Umbilical cord (tissue), 2 donors: ENCODE measurements around the gene KCNG3. TPM values are rescaled to one million over a fixed set of nuclear protein-coding genes. Genes with fewer than 3 reads are reported as not detected.

Source experiments
- DNase-seq: peaks from one replicate; pipeline ENCODE4 v3.0.0-alpha.2; 2015; ENCODE audit warnings: low spot score
- total RNA-seq: library from RNA; depleted of rRNA; stranded (reverse); fragments of >200 nt; gene quantifications from one replicate; pipeline ENCODE4 v1.2.3, GENCODE V29; 2014; ENCODE audit warnings: low replicate concordance; ENCODE audit not compliant: insufficient read depth

KCNG3 gene
- total RNA-seq, 1 donor from 2014 or later, result 1.7 TPM

DNA sequence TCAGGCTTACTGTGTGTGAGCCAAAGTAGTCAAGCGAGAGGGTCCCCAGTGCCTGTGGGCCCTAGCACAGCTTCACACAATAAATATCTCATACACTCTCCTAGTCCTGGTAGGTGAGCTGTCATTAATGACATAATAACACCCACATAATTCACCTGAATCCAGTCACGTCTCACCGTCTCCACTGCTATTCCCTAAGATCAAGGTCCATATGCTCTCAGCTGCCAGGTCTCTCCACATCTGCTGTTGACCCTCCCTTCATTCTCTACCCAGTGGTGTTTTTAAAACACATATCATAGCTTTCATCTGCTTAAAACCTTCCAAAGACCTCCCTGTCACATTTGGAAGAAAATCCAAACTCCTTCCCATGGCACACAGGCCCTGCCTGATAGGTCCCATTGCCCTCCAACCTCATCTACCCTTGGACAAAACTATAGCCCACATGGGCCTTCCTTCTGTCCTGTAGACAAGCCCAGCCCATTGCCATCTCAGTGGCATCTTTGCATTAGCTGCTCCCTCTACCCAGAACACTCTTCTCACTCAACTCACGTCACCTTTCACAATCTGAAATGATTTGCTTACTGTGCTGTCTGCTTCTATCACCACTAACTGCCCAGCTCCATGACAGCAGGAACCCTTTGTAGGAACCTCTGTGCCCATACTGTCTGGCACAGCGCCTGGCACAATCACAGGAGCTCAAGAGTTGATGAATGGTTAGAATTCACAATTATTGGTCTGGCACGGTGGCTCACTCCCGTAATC is 7.5 kb downstream of the KCNG3 start:
- DNase-seq, result no peak

DNA sequence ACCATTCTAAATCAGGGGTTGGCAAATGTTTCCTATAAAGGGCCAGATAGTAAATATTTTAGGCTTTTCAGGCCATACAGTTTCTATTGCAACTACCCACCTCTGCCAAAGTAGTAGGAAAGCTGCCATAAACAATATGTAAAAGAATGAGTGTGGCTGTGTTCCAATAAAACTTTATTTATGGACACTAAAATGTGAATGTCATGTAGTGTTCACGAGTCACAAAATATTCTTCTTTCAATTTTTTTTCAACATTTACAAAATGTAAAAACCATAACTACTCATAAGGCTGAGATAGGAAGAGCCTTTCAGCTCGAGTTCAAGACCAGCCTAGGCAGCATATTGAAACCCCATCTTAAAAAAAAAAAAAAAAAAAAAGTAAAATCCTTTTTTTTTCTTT is 13.4 kb downstream of the KCNG3 start:
- no peak for DNase-seq

DNA sequence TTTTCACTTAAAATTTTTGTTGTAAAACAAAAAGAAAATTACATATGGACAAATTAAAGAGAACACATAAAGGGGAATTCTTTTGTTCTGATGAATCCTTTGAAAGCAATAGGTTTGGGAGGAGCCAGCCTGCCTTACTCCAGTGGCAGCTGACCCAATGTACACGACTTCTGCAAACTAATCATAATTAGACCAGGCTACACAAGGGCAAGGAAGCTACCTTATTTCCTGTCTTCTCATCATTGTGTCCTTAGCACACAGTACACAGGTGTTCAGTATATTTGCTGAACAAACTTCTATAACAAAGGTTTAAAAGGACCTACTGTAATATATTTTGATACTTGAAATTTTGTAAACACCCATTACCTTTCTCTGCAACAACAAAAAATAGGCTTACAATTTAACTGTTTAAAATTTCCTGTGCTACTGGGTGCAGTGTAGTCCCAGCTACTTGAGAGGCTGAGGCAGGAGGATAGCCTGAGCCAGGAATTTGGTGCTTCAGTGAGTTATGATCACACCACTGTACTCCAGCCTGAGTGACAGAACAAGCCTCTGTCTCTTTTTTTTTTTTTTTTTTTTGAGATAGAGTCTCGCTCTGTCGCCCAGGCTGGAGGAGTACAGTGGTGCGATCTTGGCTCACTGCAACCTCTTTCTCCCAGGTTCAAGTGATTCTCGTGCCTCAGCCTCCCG is 18.9 kb downstream of the KCNG3 start:
- no peak for DNase-seq

DNA sequence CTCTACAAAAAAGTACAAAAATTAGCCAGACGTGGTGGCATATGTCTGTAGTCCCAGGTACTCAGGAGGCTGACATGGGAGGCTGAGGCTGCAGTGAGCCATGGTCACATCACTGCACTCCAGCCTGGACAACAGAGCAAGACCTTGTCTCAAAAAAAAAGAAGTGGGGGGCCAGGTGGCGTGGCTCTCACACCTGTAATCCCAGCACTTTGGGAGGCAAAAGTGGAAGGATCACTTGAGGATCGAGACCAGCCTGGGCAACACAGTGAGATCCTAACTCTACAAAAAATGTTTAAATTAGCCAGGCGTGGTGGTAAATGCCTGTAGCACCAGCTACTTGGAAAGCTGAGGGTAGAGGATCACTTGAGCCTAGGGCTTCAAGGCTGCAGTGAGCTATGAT is 23.1 kb downstream of the KCNG3 start:
- DNase-seq, result no peak

DNA sequence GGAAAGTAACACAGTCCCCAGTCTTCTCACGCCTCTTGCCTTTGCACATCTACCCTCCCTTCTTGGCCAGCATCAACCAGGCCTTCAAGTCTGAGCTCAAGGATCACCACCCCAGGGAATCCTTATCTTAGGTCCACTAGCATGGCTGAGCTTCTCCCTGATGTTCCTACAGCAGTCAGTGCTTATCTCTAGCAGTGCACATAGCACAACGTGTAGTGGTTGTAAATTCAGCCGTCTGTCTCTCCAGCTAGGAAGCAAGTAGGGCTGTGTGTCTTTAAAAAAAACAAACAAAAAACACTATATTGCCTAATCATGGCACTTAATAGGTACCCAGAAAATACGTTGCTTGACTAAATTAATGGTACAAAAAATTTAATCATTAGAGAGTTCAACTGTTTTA is 29.2 kb downstream of the KCNG3 start:
- peak; percentile 43 for DNase-seq

DNA sequence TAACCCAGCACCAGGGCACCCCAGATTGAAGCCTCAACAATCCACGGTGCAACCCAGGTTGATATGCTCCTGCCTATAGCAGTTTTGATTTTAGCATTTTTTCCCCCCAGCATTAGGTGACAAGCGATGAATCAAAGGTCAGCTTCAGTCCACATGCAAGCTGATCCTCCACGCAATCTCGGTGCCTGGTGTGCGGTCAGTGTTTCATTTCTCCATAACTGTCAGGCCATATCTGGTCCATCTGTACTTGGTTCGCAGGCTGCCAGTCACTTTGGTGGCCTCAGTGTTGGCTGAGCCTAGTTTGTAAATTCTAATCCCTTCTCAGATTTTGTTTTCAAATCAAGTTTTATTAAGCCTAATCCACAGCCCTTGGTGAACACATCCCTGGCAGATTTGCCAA is 30.2 kb downstream of the KCNG3 start:
- DNase-seq, result no peak

DNA sequence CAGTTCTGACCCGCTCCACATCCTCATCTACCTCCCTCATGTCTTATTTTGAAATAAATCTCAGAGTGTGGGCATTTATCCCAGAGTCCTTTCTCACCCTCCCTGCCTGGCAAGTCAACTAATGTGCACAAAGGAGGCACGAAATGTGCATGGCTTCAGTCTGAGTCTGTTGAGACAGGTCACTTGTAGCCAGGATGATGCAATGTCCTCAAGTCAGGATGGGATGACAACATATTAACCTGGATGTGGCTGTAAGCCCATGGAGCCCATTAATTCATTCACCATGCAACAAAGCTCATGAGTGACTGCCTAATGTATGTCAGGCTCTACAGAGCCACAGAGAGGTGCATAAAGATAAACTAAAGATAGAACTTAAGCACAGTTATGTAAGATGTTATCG is 34.5 kb downstream of the KCNG3 start:
- DNase-seq, result no peak

DNA sequence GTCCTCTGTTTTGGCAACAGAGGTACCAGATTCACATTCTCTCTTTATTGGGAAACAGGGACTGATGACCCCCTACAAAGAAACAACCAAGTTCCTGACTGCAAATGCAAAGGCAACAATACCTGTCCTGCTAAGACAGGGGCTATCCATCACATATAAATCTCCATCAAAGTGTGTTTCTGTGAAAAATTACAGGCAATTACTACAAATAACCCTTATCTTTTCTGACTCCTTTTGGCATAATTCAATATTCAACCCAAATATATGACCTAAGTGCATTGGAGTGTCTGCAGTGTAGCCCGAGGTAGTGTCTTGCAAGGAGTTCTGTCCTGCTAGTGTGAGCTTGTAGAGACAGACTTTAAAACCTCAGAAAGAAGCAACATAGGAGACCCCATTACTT is 35.4 kb downstream of the KCNG3 start:
- DNase-seq, result no peak

DNA sequence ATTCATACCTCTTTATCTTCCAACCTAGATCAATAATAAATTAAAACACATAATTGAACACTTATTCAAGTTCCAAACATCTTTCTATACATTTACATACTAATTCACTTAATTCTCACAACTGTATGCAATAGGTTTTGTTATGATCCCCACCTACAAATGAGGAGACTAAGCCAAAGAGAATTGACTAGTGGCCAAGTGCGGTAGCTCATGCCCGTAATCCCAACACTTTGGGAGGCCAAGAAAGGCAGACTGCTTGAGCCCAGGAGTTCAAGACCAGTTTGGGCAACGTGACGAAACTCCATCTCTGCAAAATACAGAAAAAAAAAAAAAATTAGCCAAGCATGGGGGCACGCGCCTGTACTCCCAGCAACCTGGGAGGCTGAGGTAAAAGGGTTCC is 36.8 kb downstream of the KCNG3 start:
- no peak for DNase-seq

DNA sequence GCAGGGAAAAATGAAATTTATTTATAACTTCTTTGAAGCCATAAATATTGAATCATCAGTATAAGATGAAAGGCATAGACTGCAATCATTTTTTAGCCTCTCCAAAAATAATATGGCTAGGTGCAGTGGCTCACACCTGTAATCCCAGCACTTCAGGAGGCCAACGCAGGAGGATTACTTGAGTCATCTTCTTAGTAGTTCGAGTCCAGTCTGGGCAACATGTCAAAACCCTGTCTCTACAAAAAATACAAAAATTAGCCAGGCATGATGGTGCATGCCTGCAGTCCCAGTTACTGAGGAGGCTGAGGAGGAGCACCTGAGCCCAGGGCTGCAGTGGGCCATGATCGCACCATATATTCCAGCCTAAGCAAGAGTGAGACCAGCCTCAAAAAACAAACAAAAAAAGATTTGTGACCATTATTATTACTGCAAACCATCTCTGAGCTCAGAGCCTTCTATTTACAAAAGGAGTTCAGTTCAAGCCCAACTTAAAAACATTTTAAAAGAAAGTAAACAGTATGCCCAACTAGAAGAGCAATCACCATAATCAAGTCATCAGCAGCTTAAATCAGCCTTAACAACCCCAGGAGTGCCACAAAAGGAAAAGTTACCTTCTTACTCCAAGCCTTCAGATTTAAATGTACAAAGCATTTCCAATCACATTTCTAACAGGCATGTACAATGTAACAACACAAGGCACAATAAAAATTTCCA is 37.5 kb downstream of the KCNG3 start:
- DNase-seq, result no peak

DNA sequence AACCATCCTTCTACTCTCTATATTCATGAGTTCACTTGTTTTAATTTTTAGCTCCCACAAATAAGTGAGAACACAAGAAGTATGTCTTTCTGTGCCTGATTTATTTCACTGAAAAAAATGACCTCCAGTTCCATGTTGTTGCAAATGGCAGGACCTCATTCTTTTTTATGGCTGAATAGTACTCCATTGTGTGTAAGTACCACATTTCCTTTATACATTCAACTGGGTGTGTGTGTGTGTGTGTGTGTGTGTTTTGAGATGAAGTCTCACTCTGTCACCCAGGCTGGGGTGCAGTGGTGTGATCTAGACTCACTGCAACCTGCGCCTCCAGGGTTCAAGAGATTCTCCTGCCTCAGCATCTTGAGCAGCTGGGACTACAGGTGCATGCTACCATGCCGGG is 41.2 kb downstream of the KCNG3 start:
- no peak for DNase-seq

DNA sequence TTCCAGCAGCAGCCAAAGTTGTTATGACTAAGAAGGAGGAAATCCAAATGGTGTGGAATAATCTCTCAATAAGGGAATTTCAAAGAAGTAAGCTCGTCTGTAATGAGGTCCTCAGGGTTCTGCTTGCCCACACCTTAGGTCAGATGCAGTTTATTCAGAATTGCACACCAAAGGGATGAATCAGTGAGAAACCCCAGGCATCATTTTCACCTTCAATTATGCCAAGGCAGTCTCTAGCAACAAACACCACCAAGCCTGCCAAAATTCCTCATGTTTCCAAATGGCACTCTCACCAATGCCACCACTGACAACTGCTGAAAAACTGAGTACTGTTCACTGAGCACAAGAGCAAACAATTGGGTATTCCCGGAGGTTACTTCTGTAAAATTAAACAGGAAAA is 43.6 kb downstream of the KCNG3 start:
- DNase-seq, result no peak

DNA sequence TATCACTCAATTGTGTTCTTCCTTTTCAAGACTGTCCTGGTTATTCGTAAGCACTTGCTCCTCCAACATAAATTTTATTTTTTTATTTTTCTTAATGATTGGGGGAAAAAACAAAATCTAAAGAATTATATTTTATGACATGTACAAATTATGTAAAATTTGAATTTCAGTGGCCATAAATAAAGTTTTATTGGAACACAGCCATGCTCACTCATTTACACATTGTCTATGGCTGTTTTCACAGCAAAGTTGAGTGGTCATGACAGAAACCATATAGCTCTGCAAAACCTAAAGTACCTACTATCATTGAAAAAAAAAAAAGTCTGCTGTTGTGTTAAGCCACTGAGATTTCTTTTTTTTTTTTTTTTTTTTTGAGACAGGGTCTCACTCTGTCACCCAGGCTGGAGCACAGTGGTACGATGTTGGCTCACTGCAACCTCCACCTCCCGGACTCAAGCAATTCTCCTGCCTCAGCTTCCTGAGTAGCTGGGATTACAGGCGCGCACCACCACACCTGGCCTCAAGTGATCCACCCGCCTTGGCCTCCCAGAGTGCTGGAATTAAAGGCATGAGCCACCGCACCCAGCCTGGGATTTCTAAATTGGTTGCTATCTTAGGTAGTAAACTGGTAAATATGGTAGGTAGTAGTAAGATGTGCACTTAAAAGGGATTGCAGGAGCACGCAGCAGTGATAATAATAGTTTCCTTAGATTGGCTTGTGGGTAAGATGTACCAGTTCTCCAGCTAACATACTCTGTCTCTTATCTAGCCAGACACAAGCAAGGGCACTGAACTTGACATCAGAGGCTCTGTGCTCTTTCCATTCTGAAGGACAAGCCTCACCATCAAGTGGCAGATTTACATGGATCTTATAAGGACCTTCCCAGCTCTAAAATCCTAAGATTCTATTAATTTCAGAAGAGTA is 44.4 kb downstream of the KCNG3 start:
- no peak for DNase-seq

DNA sequence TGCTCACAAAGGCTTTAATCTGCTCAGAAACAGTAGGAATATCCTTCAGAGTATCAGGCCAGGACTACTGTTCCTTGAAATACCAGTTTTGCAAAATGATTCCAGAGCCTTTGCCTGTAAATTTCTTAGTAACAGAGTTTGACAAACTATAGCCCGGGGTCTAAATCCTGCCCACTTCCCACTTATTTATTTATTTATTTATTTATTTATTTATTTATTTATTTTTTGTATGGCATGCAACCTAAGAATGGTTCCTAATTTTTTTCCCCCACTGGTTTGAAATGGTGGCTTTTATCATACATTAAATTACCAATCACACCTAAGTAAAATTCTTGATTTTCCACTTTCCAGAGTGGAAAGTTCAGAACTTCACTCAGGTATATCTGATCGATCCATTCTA is 45.6 kb downstream of the KCNG3 start:
- no peak for DNase-seq

DNA sequence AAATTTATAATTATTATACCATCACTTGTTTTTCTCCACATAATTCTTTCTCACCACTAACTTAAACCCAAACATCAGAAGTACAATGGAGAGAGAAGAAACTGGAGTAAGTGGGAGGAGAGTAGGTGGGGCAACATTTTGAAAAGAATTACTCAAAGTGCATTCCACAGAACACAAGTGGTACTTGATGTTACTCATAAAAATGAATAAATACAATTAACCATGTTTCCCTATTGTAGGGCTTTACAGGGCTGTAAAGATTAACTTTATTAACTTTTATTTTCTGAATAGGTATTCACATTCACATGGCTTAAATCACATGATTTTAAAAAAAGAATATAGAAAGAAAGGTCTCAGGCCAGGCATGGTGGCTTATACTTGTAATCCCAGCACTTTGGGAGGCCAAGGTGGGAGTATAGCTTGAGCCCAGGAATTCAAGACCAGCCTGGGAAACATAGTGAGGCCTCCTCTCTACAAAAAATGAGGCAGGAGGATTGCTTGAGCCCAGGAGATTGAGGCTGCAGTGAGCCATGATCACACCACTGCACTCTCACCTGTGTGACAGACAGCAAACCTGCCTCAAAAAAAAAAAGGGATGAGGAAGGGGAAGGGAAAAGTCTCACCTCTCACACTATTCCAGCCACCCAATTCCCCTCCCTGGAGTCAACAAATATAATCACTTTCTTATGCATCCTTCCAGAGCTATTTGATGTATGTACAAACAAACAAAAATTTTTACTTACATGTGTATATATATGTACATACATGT is 47.1 kb downstream of the KCNG3 start:
- DNase-seq, result no peak

DNA sequence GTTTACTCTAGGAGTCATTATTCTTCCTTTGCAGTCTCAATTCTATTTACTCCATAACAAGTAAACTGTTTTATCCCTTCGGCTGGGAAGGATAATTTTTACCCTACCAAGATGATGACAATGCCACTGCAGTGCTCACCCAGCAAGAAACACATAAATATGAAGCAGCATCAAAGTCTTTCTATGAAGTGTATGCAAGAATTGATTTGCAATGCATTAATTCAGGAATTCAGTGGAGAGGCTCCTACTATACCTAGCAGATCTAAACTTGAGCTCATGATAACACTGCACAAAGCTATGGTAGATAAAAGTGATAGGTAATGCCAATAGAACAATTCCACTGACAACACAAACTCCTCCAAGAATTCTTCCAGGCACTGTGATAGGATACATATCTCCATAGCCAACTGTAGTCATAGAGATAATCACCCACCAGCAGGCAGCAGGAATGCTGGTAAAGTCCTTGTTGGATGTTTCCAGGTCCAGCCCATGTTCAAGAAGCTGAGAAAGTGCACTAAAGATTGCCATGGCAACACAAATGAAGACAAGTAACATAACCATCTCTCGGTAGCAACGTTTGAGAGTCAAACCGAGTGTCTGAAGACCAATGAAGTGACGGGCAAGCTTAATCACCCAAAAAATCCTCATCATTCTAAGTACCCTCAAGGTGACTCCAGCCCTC is 49.9 kb downstream of the KCNG3 start:
- DNase-seq, result no peak

DNA sequence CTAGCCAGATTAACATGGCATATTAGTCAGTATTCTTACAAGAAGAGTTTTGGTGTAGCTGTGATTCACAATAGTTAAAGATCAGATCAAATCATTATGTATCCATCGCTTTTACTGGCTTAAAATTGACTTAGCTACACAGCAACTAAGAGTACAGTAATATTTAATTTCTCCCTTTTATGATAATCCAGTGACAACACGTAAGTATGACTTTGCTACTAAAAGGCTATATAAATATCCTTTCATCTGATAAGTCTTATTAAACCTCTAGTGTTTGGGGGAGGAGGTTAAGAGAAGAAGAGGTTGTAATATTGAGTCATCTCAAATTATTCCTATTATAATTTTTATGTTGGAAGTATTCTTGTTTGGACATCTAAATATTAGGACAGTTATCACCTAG is 51.0 kb downstream of the KCNG3 start:
- no peak for DNase-seq

DNA sequence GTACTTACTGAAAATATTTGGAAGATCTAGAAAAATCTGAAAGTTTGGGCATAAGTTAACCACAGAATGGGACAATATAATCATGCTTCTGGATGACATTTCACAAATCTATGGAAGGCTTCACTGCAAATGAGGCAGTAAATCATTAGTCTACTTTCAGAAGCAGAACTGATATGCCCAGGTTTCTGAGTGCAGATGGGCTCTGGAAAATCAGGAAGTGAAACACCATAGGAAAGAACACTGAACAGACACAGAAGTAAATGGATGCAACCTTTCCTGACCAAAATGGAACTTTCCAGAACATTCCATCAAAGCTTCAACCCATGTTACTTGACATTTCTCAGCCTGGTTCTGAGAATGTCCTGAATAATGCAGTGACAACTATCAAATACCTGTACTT is 55.1 kb downstream of the KCNG3 start:
- DNase-seq, result no peak

DNA sequence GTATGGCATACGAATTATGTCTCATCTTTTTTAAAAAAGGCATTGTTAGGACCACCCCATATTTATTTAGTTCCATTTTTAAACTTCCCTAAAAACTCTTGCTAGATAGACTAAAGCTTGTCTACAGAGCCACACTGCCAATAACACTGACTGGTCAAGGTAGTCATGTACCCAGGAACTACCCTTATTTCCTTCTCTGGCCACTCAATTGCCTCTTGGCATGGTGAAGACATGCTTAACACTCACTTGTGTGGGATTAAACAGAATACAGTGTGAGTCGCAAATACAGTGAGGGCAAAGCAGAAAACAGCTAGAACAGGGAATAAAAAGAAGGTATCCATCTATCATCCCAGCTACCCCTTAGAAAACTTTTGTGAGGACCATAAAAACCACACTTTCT is 57.4 kb downstream of the KCNG3 start:
- no peak for DNase-seq

DNA sequence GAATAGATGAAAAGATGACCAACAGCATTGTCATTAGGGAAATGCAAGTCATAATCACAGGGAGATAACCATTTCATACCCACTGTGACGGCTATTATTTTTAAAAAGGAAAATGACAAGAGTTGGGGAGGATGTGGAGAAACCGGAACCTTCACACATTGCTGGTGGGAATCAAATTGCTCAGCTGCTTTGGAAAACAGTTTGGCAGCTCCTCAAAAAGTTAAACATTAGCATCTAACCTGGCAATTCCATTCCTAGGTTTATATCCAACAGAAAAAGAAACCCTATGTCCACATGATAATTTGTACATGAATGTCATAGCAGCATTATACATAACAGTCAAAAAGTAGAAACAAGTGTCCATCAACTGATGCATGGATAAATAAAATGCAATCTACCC is 58.2 kb downstream of the KCNG3 start:
- no peak for DNase-seq
